Immature natural killer cell (primary cell): Measurements from ENCODE around the gene HYAL1. TPM values are rescaled to one million over a fixed set of nuclear protein-coding genes. Genes with fewer than 3 reads are reported as not detected.
"Not testable (repeated sequence)": the region's sequence is repeated elsewhere in the genome, so short reads cannot be mapped to it uniquely, and the experiment has no call there.

Experiments
- DNase-seq, 3 donors: peaks; one replicate each; pipeline ENCODE4 v3.0.0; 2022; ENCODE audit warnings: mixed read lengths in 1 of 3
- H3K27ac Mint-ChIP-seq, 6 donors: one replicate each; pipeline ENCODE4 v1.8.0; 2020; ENCODE audit warnings: mixed read lengths in 6 of 6, mild to moderate bottlenecking in 5 of 6, inconsistent platforms in 4 of 6, moderate library complexity in 3 of 6
- H3K27me3 Mint-ChIP-seq, 3 donors: one replicate each; pipeline ENCODE4 v1.8.0; 2020 to 2021; ENCODE audit warnings: low read depth in 3 of 3, mild to moderate bottlenecking in 3 of 3, mixed read lengths in 3 of 3, moderate library complexity in 3 of 3, inconsistent platforms in 1 of 3
- H3K36me3 Mint-ChIP-seq, 3 donors: one replicate each; pipeline ENCODE4 v1.8.0; 2020; ENCODE audit warnings: mixed read lengths in 3 of 3, inconsistent platforms in 2 of 3, mild to moderate bottlenecking in 2 of 3
- H3K4me1 Mint-ChIP-seq, 2 donors: one replicate each; pipeline ENCODE4 v1.8.0; 2020; ENCODE audit warnings: inconsistent platforms in 2 of 2, mild to moderate bottlenecking in 2 of 2, mixed read lengths in 2 of 2, moderate library complexity in 1 of 2
- H3K4me3 Mint-ChIP-seq, 5 donors: one replicate each; pipeline ENCODE4 v1.8.0; 2020; ENCODE audit warnings: mild to moderate bottlenecking in 5 of 5, mixed read lengths in 5 of 5, inconsistent platforms in 3 of 5, moderate library complexity in 3 of 5
- H3K9me3 Mint-ChIP-seq, 6 donors: one replicate each; pipeline ENCODE4 v1.8.0; 2020; ENCODE audit warnings: mild to moderate bottlenecking in 6 of 6, mixed read lengths in 6 of 6, inconsistent platforms in 4 of 6, moderate library complexity in 3 of 6
- polyA plus RNA-seq, 3 donors: library from polyadenylated mRNA; unstranded; fragments of 300-500 nt; fragmentation: Illumina TruSeq; gene quantifications; one replicate each; pipeline ENCODE4 v1.2.3, GENCODE V29; 2021

The HYAL1 gene
- polyA plus RNA-seq, 3 donors from 2014 or later, result 0.18 to 0.57 TPM; not detected in 1

DNA sequence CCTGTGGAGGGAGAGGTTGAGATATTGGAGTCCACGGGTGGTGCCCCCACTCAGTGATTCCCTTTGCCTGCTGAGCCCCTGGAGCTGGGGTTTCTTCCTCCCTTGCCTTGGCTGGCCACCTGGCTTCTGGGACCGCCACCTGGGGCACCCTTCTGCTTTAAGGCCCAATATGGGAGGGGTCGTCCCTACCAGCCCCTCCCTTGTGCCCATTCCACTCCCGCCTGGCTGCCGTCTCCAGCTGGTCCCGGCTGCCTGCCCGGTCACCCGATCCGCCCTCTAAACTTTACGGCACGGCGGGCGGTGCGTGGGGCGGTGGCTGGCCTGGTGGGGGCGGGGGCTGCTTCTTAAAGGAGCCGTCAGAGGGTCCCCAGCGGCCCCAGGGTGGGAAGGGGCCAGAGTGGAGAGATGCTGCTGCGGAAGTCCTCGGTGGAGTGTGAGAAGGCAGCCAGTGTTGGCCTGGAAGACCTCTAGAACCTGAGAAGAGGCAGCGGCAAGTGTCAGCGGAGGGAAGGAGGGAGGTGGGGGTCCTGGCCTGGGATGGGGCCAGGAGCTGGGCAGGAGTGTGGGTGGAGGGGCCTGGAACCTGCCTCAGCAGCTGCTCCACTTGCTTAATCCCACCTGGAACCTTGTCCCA lies 36.0 kb downstream of the HYAL1 start:
- peaks cover 0 to 6% (median 5%) of the 10 kb centered on the region in 3 donors for H3K27me3 Mint-ChIP-seq
- H3K4me3 Mint-ChIP-seq, result no peak overlapping the region
- H3K9me3 Mint-ChIP-seq, result no peaks in the 10 kb centered on the region
- H3K4me1 Mint-ChIP-seq, result peaks cover 0 to 4% of the 10 kb centered on the region in 2 donors
- DNase-seq, result no peak
- no peak overlapping the region for H3K27ac Mint-ChIP-seq
- H3K36me3 Mint-ChIP-seq, result no peaks in the 10 kb centered on the region

DNA sequence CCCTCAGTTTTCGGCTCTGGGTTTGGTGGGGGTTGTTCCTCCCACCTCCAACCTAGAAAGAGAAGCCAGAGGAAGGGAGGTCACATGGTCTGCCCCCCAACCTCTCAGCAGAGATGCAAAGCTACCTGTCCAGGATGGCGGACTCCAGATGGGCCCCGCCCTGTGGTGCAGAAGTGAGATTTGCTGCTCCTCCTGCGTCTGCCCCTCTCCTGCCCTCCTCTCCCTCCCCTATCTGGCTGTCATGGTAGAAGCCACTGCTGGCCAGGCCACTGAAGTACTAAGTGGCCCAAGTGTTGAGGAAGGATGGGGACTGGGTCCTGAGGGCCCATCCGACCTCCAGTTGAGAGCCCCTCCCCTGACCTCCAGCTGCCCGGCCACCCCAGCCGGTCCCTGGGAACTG lies 36.5 kb downstream of the HYAL1 start:
- Mint-ChIP-seq H3K4me1 (peaks cover 0 to 4% of the 10 kb centered on the region in 2 donors), H3K36me3 (no peaks in the 10 kb centered on the region), H3K27me3 (peaks cover 0 to 6% (median 5%) of the 10 kb centered on the region in 3 donors), H3K4me3 (no peak overlapping the region), H3K9me3 (no peaks in the 10 kb centered on the region), H3K27ac (no peak overlapping the region)
- no peak for DNase-seq

DNA sequence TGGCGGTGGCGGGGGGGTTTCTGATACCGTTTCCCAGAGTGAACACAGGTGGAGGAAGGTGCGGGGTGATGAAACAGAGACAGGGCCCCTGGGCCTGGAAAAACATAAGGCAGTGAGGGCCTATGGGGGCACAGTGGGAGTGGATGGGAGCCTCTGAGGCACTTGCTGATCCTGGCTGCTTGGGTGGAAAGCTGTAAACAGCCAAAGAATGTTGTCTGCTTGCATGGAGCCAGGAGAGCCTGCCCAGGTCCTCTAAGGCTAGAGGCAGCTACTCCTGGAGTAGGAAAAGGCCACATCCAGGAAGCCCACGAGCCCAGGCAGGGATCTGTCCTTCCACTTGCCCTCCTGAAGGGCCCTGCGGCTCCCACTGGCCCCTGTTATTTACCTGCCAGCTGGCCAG lies 37.4 kb downstream of the HYAL1 start:
- H3K4me3 Mint-ChIP-seq, result no peak overlapping the region
- DNase-seq, result no peak
- peaks cover 2 to 6% (median 5%) of the 10 kb centered on the region in 3 donors for H3K27me3 Mint-ChIP-seq
- H3K36me3 Mint-ChIP-seq, result no peaks in the 10 kb centered on the region
- peaks cover 0 to 1% of the 10 kb centered on the region in 2 donors for H3K4me1 Mint-ChIP-seq
- H3K9me3 Mint-ChIP-seq, result no peaks in the 10 kb centered on the region
- H3K27ac Mint-ChIP-seq, result peak overlapping the region in 1 of 6 donors; percentile 33

DNA sequence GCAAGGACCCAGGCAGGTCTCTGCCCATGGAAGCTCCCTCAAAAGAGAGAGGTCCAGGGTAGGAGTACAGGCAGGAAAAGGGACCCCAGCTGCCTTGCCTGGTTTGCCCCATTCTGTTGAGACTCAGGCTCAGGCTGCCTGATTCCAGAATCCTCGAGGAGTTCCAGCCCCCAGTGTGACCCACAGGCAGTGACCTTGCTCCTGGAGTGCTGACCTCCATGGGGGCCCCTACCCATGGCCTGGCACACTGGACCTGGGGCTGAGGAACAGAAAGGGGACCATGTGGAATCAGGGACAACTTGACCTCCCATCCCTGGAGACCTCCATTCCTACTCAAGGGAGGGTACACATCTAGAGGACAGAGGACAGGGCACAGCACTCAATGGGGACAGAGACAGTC lies 37.8 kb downstream of the HYAL1 start:
- H3K27me3 Mint-ChIP-seq, result peaks cover 2 to 6% (median 5%) of the 10 kb centered on the region in 3 donors
- no peak overlapping the region for H3K4me3 Mint-ChIP-seq
- H3K27ac Mint-ChIP-seq, result peak overlapping the region in 1 of 6 donors; percentile 33
- peaks cover 0 to 1% of the 10 kb centered on the region in 2 donors for H3K4me1 Mint-ChIP-seq
- no peaks in the 10 kb centered on the region for H3K36me3 Mint-ChIP-seq
- no peaks in the 10 kb centered on the region for H3K9me3 Mint-ChIP-seq
- DNase-seq, result no peak

DNA sequence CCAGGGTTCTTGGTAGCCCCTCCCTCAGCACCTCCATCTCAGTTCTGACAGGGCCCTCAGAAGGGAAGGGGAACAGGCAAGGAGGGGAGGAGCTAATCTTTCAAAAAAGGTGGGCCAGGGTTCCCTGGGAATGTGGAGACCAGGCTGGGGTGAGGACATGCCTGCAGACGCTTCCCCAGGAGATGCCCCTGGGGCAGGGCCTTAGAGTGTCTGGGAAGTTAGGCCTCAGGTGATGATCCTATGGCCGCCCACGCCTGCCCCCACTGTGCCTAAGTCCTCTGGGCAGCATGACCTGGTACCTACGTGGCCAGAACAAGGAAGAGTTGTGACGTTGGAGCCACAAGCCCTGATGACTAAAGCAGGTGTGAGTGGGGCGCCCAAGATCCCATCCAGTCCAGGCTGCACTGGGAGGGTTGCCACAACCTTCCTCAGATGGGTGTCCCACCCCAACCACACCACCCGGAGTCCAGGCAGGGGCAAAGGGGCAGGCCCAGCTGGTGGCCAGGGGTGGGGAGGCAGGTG lies 38.3 kb downstream of the HYAL1 start:
- H3K4me3 Mint-ChIP-seq, result no peak overlapping the region
- no peaks in the 10 kb centered on the region for H3K9me3 Mint-ChIP-seq
- no peak overlapping the region for H3K27ac Mint-ChIP-seq
- H3K27me3 Mint-ChIP-seq, result peaks cover 2 to 6% (median 5%) of the 10 kb centered on the region in 3 donors
- peaks cover 0 to 1% of the 10 kb centered on the region in 2 donors for H3K4me1 Mint-ChIP-seq
- DNase-seq, result no peak
- no peaks in the 10 kb centered on the region for H3K36me3 Mint-ChIP-seq

DNA sequence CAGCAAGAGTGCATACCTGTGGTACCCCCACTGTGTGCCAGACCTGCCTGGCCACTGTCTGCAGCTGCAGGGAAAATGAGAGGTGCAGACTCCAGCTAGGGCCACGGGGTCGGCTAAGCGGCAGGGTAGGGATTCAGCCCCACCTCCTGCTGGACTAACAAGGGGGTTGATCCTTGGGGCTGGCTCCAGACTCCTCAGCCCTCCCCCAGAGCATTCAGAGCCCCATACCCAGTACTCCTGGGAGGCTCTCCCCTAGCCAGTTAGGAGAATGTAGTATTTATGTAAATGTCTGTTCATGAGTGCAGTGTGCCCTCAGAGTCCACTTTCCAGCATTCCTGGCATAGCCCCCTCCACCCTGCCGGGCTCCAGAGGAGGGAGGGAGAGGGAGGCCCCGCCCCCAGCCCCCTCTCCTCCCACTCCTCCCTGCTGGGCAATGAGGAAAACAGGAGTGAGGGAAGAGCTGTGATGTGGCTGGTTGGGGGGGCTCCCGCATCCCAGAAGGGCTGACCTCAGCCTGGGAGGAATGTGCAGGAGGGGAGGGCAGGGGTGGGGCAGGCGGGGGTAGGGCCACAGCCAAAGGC lies 38.9 kb downstream of the HYAL1 start:
- Mint-ChIP-seq H3K36me3 (no peaks in the 10 kb centered on the region), H3K27ac (no peak overlapping the region), H3K9me3 (no peaks in the 10 kb centered on the region)

DNA sequence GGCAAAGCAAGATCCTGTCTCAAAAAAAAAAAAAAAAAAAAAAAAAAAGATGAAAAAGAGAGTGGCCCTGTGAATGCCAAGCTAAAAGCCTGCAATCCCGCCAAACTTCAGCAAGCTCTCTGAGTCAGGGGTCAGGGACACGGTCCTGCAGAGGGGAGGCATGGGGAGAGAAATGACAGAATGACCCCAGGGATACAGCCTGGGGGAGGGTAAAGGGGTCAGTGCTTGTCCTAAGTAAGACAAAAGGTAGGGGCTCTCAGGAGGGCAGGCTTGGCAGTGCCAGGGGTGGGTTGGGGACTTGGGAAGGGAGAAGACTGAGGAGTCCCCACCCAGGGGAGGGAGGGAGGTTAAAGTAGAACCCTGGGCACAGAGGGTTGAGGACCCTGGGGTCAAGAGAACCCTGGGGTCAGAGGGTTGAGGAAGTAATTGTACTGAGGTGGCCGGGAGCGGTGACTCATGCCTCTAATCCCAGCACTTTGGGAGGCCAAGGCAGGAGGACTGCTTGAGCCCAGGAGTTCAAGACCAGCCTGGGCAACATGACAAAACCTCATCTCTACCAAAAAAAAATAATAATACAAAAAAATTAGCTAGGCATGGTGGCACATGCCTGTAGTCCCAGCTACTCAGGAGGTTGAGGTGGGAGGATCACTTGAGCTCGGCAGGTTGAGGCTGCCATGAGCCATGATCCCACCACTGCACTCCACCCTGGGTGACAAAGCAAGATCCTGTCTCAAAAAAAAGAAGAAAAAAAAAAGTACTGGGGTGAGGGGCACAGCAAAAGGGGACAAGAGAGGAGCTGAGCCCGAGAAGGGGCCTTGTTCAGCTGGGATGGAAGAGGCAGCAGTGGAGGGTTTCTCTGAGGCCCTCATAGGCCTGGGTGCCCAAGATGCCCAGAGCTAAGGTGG lies 39.6 kb downstream of the HYAL1 start:
- H3K27me3 Mint-ChIP-seq, result peaks cover 4 to 6% (median 5%) of the 10 kb centered on the region in 3 donors
- peak overlapping the region in 1 of 6 donors; percentile 39 for H3K27ac Mint-ChIP-seq
- H3K9me3 Mint-ChIP-seq, result no peaks in the 10 kb centered on the region

More for the DNA sequence above, 38.9 kb downstream of the HYAL1 start:
- DNase-seq, result no peak
- Mint-ChIP-seq H3K27me3 (peaks cover 4 to 6% (median 5%) of the 10 kb centered on the region in 3 donors), H3K4me1 (peaks cover 0 to 4% of the 10 kb centered on the region in 2 donors), H3K4me3 (no peak overlapping the region)

DNA sequence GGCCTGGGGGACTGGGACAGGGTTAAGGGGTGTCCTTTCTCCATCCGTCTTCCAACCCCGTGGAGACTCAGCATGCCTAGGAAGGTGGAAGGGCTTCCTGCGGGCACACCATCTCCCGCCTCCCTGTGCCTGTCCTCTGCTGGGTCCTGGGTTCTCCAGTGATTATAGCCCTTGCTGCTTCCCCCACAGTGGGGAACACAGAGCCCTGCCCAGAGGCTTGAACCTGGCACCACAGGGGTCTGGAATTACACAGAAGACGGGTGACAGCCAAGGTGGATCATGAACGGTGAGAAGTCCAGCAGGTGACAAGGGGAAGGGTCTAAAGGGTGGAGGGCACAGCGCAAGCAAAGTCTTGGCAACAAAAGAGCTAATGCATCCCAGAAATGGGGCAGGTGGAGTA lies 40.6 kb downstream of the HYAL1 start:
- DNase-seq, result no peak
- Mint-ChIP-seq H3K36me3 (no peaks in the 10 kb centered on the region), H3K27ac (peak overlapping the region in 2 of 6 donors; percentile 49 to 67), H3K4me3 (no peak overlapping the region), H3K9me3 (no peaks in the 10 kb centered on the region), H3K27me3 (peaks cover 2 to 5% (median 5%) of the 10 kb centered on the region in 3 donors), H3K4me1 (peaks cover 0 to 4% of the 10 kb centered on the region in 2 donors)

More for the DNA sequence above, 39.6 kb downstream of the HYAL1 start:
- H3K36me3 Mint-ChIP-seq, result no peaks in the 10 kb centered on the region
- peaks cover 0 to 4% of the 10 kb centered on the region in 2 donors for H3K4me1 Mint-ChIP-seq
- no peak for DNase-seq
- H3K4me3 Mint-ChIP-seq, result no peak overlapping the region

GRCh38 chr3:50262200-50262599 lies 41.2 kb downstream of the HYAL1 start:
- DNase-seq, H3K27ac Mint-ChIP-seq, H3K9me3 Mint-ChIP-seq, H3K4me3 Mint-ChIP-seq, H3K36me3 Mint-ChIP-seq, H3K4me1 Mint-ChIP-seq, H3K27me3 Mint-ChIP-seq: not testable (repeated sequence)

- Mint-ChIP-seq H3K27ac (peak overlapping the region in 1 of 6 donors; percentile 73), H3K27me3 (peaks cover 2 to 5% (median 5%) of the 10 kb centered on the region in 3 donors), H3K9me3 (no peaks in the 10 kb centered on the region), H3K36me3 (peaks cover 4 to 11% (median 6%) of the 10 kb centered on the region in 3 donors), H3K4me1 (peaks cover 0 to 4% of the 10 kb centered on the region in 2 donors), H3K4me3 (peak overlapping the region in 2 of 5 donors; percentile 47 to 54)
- DNase-seq, result no peak
These were observed 41.9 kb downstream of the HYAL1 start for GRCh38 chr3:50261505-50261904.

- peaks cover 4 to 11% (median 7%) of the 10 kb centered on the region in 3 donors for H3K36me3 Mint-ChIP-seq
- peaks cover 0 to 4% of the 10 kb centered on the region in 2 donors for H3K4me1 Mint-ChIP-seq
- H3K27me3 Mint-ChIP-seq, result peaks cover 2 to 5% (median 5%) of the 10 kb centered on the region in 3 donors
- H3K4me3 Mint-ChIP-seq, result peak overlapping the region in 3 of 5 donors; percentile 47 to 66 (median 54)
- peak overlapping the region in 1 of 6 donors; percentile 73 for H3K27ac Mint-ChIP-seq
- no peaks in the 10 kb centered on the region for H3K9me3 Mint-ChIP-seq
- DNase-seq, result no peak
These were observed 42.4 kb downstream of the HYAL1 start for GRCh38 chr3:50260942-50261441.

DNA sequence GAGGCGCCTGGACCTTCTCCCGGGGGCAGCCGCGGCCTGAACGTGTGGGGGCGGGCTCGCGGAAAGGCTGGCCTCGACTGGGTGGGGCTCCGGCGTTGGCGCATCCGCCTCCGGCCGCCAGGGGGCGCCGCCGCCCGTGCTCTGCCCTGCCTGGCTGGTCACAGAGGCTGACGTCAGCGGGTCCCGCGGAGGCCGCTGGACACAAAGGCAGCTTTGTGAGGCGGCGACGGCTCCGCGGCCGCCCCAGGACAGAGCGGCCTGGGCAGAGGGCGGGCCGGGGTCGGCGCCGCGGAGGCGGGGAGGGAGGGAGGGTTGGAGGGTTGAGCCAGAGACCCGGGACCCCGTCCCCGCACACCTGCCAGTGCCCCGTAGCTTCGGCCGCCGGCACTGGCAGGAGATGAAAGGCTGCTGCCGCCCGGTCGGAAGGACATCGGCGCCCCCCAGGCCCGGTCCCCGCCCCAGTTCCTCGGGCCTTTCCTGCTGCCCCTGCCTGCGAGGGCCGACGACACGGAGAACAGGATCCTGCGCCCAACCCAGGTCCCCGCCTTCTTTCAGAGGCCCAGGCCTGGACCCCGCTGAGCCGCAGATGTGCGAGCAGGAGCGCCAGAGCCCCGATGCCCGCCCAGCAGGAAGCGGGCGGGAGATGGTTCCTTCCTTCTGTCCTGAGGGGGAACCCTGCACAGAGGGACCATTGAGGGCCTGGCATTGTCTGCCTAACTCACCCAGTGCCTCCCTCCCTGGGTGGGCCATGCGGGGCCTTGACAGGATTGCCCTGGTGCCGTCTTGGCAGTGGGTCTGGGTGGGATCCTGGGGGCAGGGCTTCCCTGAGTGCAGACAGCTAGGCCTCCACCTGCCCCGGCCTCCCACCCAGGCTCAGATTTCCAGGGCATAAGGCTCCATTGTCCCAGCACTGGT lies 43.1 kb downstream of the HYAL1 start:
- Mint-ChIP-seq H3K27me3 (peaks cover 2 to 5% (median 5%) of the 10 kb centered on the region in 3 donors), H3K36me3 (peaks cover 4 to 11% (median 7%) of the 10 kb centered on the region in 3 donors), H3K9me3 (no peaks in the 10 kb centered on the region), H3K4me3 (peak overlapping the region; percentile 54 to 76 (median 66)), H3K4me1 (peaks cover 0 to 4% of the 10 kb centered on the region in 2 donors), H3K27ac (peak overlapping the region in 4 of 6 donors; percentile 28 to 84 (median 40))
- DNase-seq, result peak; percentile 86 to 88 (median 88)
